ENCODE results near the gene PPM1E. TPM values are rescaled to one million over a fixed set of nuclear protein-coding genes. Genes with fewer than 3 reads are reported as not detected.

PPM1E gene
- polyA plus RNA-seq, 3 donors: 0.03 to 0.33 (median 0.11) TPM

GRCh38 chr17:59002126-59002525 lies 246.5 kb downstream of the PPM1E start:
- WGBS, 3 donors: 84 to 91% (median 88%) methylated on average over 3 of the region's 3 CpGs

GRCh38 chr17:59002848-59003247 lies 247.2 kb downstream of the PPM1E start:
- no peak overlapping the region for H3K27ac ChIP-seq (ENCODE audit: low read depth, low read length)
- 91 to 95% (median 92%) methylated on average over 2 of the region's 2 CpGs for WGBS, 3 donors

More at GRCh38 chr17:59002126-59002525, 246.5 kb downstream of the PPM1E start:
- no peak overlapping the region for H3K27ac ChIP-seq (ENCODE audit: low read depth, low read length)

- no peak overlapping the region for H3K27ac ChIP-seq (ENCODE audit: low read depth, low read length)
- 92 to 100% (median 94%) methylated on average over 1 of the region's 1 CpG for WGBS, 3 donors
These were observed 248.2 kb downstream of the PPM1E start for GRCh38 chr17:59003860-59004259.

- 14 to 16% (median 15%) methylated on average over 4 of the region's 4 CpGs for WGBS, 3 donors
- H3K27ac ChIP-seq (ENCODE audit: low read depth, low read length): no peak overlapping the region
These were observed 248.9 kb downstream of the PPM1E start for GRCh38 chr17:59004338-59005111.

GRCh38 chr17:59007995-59008394 lies 252.3 kb downstream of the PPM1E start:
- 25 to 93% (median 87%) methylated on average over 2 of the region's 2 CpGs for WGBS, 3 donors
- H3K27ac ChIP-seq (ENCODE audit: low read depth, low read length): no peak overlapping the region

GRCh38 chr17:59008737-59009136 lies 253.1 kb downstream of the PPM1E start:
- no peak overlapping the region for H3K27ac ChIP-seq (ENCODE audit: low read depth, low read length)
- WGBS, 3 donors: 87 to 94% (median 90%) methylated on average over 2 of the region's 2 CpGs

- no peak overlapping the region for H3K27ac ChIP-seq (ENCODE audit: low read depth, low read length)
- WGBS, 3 donors: 86 to 92% (median 86%) methylated on average over 2 of the region's 2 CpGs
These were observed 254.4 kb downstream of the PPM1E start for GRCh38 chr17:59010026-59010425.

- WGBS, 3 donors: 83 to 95% (median 93%) methylated on average over 2 of the region's 2 CpGs
- no peak overlapping the region for H3K27ac ChIP-seq (ENCODE audit: low read depth, low read length)
These were observed 256.3 kb downstream of the PPM1E start for GRCh38 chr17:59011975-59012374.

- WGBS, 3 donors: 61 to 94% (median 93%) methylated on average over 1 of the region's 1 CpG
- H3K27ac ChIP-seq (ENCODE audit: low read depth, low read length): no peak overlapping the region
These were observed 262.4 kb downstream of the PPM1E start for GRCh38 chr17:59018019-59018418.

- H3K27ac ChIP-seq (ENCODE audit: low read depth, low read length): no peak overlapping the region
- 91 to 92% (median 91%) methylated on average over 2 of the region's 2 CpGs for WGBS, 3 donors
These were observed 269.3 kb downstream of the PPM1E start for GRCh38 chr17:59024916-59025315.

- no peak overlapping the region for H3K27ac ChIP-seq (ENCODE audit: low read depth, low read length)
- whole genome bisulfite sequencing, 3 donors: 67 to 86% (median 80%) methylated on average over 1 of the region's 1 CpG
These were observed 270.7 kb downstream of the PPM1E start for GRCh38 chr17:59026176-59026939.

- no peak overlapping the region for H3K27ac ChIP-seq (ENCODE audit: low read depth, low read length)
- WGBS, 3 donors: 61 to 66% (median 64%) methylated on average over 4 of the region's 4 CpGs
These were observed 272.1 kb downstream of the PPM1E start for GRCh38 chr17:59027750-59028149.

GRCh38 chr17:59028328-59028727 lies 272.7 kb downstream of the PPM1E start:
- no peak overlapping the region for H3K27ac ChIP-seq (ENCODE audit: low read depth, low read length)
- 83 to 92% (median 84%) methylated on average over 6 of the region's 6 CpGs for WGBS, 3 donors

GRCh38 chr17:59030811-59031210 lies 275.2 kb downstream of the PPM1E start:
- H3K27ac ChIP-seq (ENCODE audit: low read depth, low read length): no peak overlapping the region
- WGBS, 3 donors: 94 to 98% (median 95%) methylated on average over 1 of the region's 1 CpG

Other genes with a start within 250 kb of the PPM1E start
- 1 to 10 TPM; 8.1 to 9.4 (median 8.4) TPM for gene MTMR4, start 241.2 kb upstream of the PPM1E start, polyA plus RNA-seq
- gene TEX14, start 63.8 kb upstream of the PPM1E start, polyA plus RNA-seq: under 1 TPM in 2 of 3 donors, not detected in 1; 0.05 to 0.28 TPM
- gene RAD51C, start 63.3 kb upstream of the PPM1E start, polyA plus RNA-seq: 10 to 100 TPM in 2 of 3 donors, 1 to 10 TPM in 1; 9.0 to 16.6 (median 13.7) TPM